HepG2 (cell line): Measurements from ENCODE around the gene PSMB2. TPM values are rescaled to one million over a fixed set of nuclear protein-coding genes. Genes with fewer than 3 reads are reported as not detected.

Source experiments
- ATAC-seq: fragments of 200-7000 bp; cut with Tn5 transposase; 3 replicates; pipeline ENCODE4 v1.9.1; 2020; ENCODE audit warnings: mild to moderate bottlenecking, moderate library complexity
- BruUV-seq: library from RNA; stranded (reverse); fragments of 400-500 nt; replicated peaks from 2 replicates; lab custom pipeline; 2021; lab: Mats Ljungman, UMichigan
- CTCF ChIA-PET: fragments of 300-600 bp; formaldehyde crosslinking; extraction: SDS; loops from one replicate; lab custom pipeline; 2021; ENCODE audit warnings: low total read pairs, inconsistent platforms, low intra/inter-chr PET ratio; lab: Yijun Ruan, JAX
- POLR2A ChIA-PET: fragments of 350-600 bp; sonication (Branson Sonifier 250); formaldehyde crosslinking; loops from one replicate; lab custom pipeline; 2020; ENCODE audit warnings: antibody characterized with exemption, inconsistent platforms; lab: Yijun Ruan, JAX
- DNase-seq: peaks from one replicate; pipeline ENCODE4 v3.0.0-alpha.2; 2015; ENCODE audit warnings: low spot score
- FAIRE-seq: peaks from 3 replicates; lab custom pipeline; 2011; peaks lifted over from hg19 to GRCh38; lab: Jason Lieb, UNC
- H2AFZ ChIP-seq: one replicate; pipeline ENCODE4 v1.6.1; 2011; ENCODE audit warnings: low read length, inconsistent platforms
- H3K27ac ChIP-seq: fragments of 300-600 bp; 3 replicates; pipeline ENCODE4 v1.8.0; 2011; ENCODE audit warnings: mixed run types, mild to moderate bottlenecking, mixed read lengths, low read length, inconsistent platforms; ENCODE audit not compliant: insufficient read depth; ENCODE audit errors: extremely low read length
- H3K27me3 ChIP-seq, 2 experiments: fragments of 200-600 bp in 1 of 2; 2 replicates in 1 of 2; 3 replicates in 1 of 2; pipeline versions ENCODE4 v1.6.0 to v1.8.0; 2011; ENCODE audit warnings: low read length in 2 of 2, mild to moderate bottlenecking in 2 of 2, moderate library complexity in 2 of 2, inconsistent platforms in 1 of 2; ENCODE audit not compliant: insufficient read depth in 2 of 2, control insufficient read depth in 1 of 2
- H3K36me3 ChIP-seq, 2 experiments: fragments of 200-600 bp in 1 of 2; replicated peaks in 1 of 2; 2 replicates in 1 of 2; 3 replicates in 1 of 2; pipeline versions ENCODE4 v1.5.1 to v1.8.0; 2011; ENCODE audit warnings: low read length in 2 of 2, inconsistent platforms in 1 of 2; ENCODE audit not compliant: insufficient read depth in 2 of 2, control insufficient read depth in 1 of 2
- H3K4me1 ChIP-seq: 2 replicates; pipeline ENCODE4 v1.5.1; 2012; ENCODE audit warnings: low read length, inconsistent platforms; ENCODE audit not compliant: insufficient read depth
- H3K4me2 ChIP-seq: 2 replicates; pipeline ENCODE4 v1.6.0; 2011; ENCODE audit warnings: low read depth, low read length, inconsistent platforms
- H3K4me3 ChIP-seq, 3 experiments: fragments of 200-600 bp in 1 of 3; sonication (generic), shearing (Covaris generic) in 1 of 3; replicated peaks in 1 of 3; 2 replicates each; pipeline ENCODE4 v1.5.1; 2011 to 2016; ENCODE audit warnings: low read length in 3 of 3, inconsistent platforms in 2 of 3, low read depth in 2 of 3, mild to moderate bottlenecking in 2 of 3, control low read depth in 1 of 3, mixed read lengths in 1 of 3; ENCODE audit not compliant: insufficient read depth in 1 of 3
- H3K79me2 ChIP-seq: one replicate; pipeline ENCODE4 v1.6.1; 2011; ENCODE audit warnings: low read length, inconsistent platforms; ENCODE audit not compliant: insufficient read depth
- H3K9ac ChIP-seq: 2 replicates; pipeline ENCODE4 v1.6.0; 2011; ENCODE audit warnings: mild to moderate bottlenecking, low read depth, low read length, inconsistent platforms; ENCODE audit not compliant: insufficient read depth
- H3K9me3 ChIP-seq: 2 replicates; pipeline ENCODE4 v1.5.1; 2012; ENCODE audit warnings: mild to moderate bottlenecking, low read length
- H4K20me1 ChIP-seq: 2 replicates; pipeline ENCODE4 v1.6.0; 2011; ENCODE audit warnings: inconsistent platforms, mild to moderate bottlenecking, low read length, moderate library complexity; ENCODE audit not compliant: insufficient read depth
- ARNTL ChIP-seq: sonication (generic); formaldehyde crosslinking; IDR thresholded peaks from 2 replicates; pipeline ENCODE4 v1.4.0; 2020; ENCODE audit warnings: mild to moderate bottlenecking, missing genetic modification reagents
- CENPT ChIP-seq: sonication (generic); formaldehyde crosslinking; IDR thresholded peaks from 2 replicates; pipeline ENCODE4 v1.8.0; 2022; ENCODE audit warnings: low read depth, mild to moderate bottlenecking, moderate library complexity, missing genetic modification reagents
- FOSL1 ChIP-seq: sonication (generic); formaldehyde crosslinking; IDR thresholded peaks from 2 replicates; pipeline ENCODE4 v1.9.0; 2021; ENCODE audit warnings: missing genetic modification reagents, borderline replicate concordance
- NKX3-1 ChIP-seq: sonication (generic); formaldehyde crosslinking; IDR thresholded peaks from 2 replicates; pipeline ENCODE4 v1.5.0; 2020; ENCODE audit warnings: missing genetic modification reagents
- POGK ChIP-seq: sonication (generic); formaldehyde crosslinking; conservative IDR thresholded peaks from 2 replicates; pipeline ENCODE4 v1.8.0; 2022; ENCODE audit warnings: mild to moderate bottlenecking, moderate library complexity, missing genetic modification reagents
- RAD21 ChIP-seq: fragments of 450-650 bp; formaldehyde crosslinking; IDR thresholded peaks from 2 replicates; pipeline ENCODE4 v1.5.0; 2020; ENCODE audit warnings: mild to moderate bottlenecking
- ZHX2 ChIP-seq, 2 experiments: sonication (generic) in 1 of 2; formaldehyde crosslinking in 1 of 2; IDR thresholded peaks; 2 replicates each; pipeline versions ENCODE4 v1.6.1 to v1.9.0; 2014 to 2022; ENCODE audit warnings: antibody characterized with exemption in 1 of 2, borderline replicate concordance in 1 of 2, inconsistent platforms in 1 of 2, low read depth in 1 of 2, missing genetic modification reagents in 1 of 2
- ZNF772 ChIP-seq: sonication (generic); formaldehyde crosslinking; IDR thresholded peaks from 2 replicates; pipeline ENCODE4 v1.5.0; 2020; ENCODE audit warnings: mild to moderate bottlenecking, missing genetic modification reagents
- ZNF773 ChIP-seq: sonication (generic); formaldehyde crosslinking; IDR thresholded peaks from 2 replicates; pipeline ENCODE4 v1.4.0; 2020; ENCODE audit warnings: missing genetic modification reagents, borderline replicate concordance
- WGBS: methylation state at CpG from one replicate; pipeline ENCODE4 v1.1.6; 2017; ENCODE audit warnings: low lambda C conversion rate; 5-methylcytosine and 5-hydroxymethylcytosine counted together
- in situ Hi-C: cut with HindIII; loops from 2 replicates; pipeline ENCODE4 v1.10.0; 2017; ENCODE audit warnings: low pct_unique_long_range_greater_than_20kb; ENCODE audit not compliant: extremely low pct_ligation_motif_present
- intact Hi-C: fragments of 100-400 bp; cut with micrococcal nuclease; formaldehyde crosslinking; loops from one replicate; pipeline ENCODE4 v1.10.0; 2022; ENCODE audit not compliant: unreplicated experiment
- polyA plus RNA-seq, 8 experiments: library from polyadenylated mRNA; depleted of rRNA in 3 of 8; stranded (reverse) in 7 of 8; unstranded in 1 of 8; fragments of >200 nt; fragmentation: Illumina TruSeq in 4 of 8; extraction: Trizol in 4 of 8; gene quantifications; 2 replicates each; pipeline versions ENCODE4 v1.2.1 to v1.2.3, GENCODE V29; 2011 to 2016; ENCODE audit warnings: low read depth in 4 of 8, missing spikeins in 1 of 8, mixed read lengths in 1 of 8; ENCODE audit not compliant: insufficient read depth in 1 of 8
- total RNA-seq, 5 experiments: library from RNA; depleted of rRNA; stranded (reverse); fragments of >200 nt; fragmentation: Illumina TruSeq; extraction: Trizol; gene quantifications; 2 replicates each; pipeline ENCODE4 v1.2.3, GENCODE V29; 2016; ENCODE audit warnings: low read depth in 1 of 5

Gene PSMB2
- total and polyA plus RNA-seq, 2 of the 13 experiments (the other 11 are each of a cell fraction or from before 2014, with no cell fraction given): 60.6 to 62.2 TPM

- intact Hi-C loops (no loop called here), in situ Hi-C loops (loop anchor here (5.0 kb wide), 1 partner anchor 149 kb away; the partner anchor contains the start of gene C1orf216)
- H3K27me3 ChIP-seq: peaks cover 0 to 10% of the 10 kb centered on the region in 2 experiments; a peak in 1 of 5 replicates
Measured at GRCh38 chr1:35567947-35568558, 73.3 kb downstream of the PSMB2 start.

GRCh38 chr1:35565742-35566133, 75.6 kb downstream of the PSMB2 start:
- Histone ChIP-seq H3K9ac (no peak overlapping the region), H3K79me2 (no peaks in the 10 kb centered on the region), H3K4me2 (no peak overlapping the region), H2AFZ (no peak overlapping the region), H4K20me1 (no peaks in the 10 kb centered on the region), H3K27me3 (no peaks in the 10 kb centered on the region), H3K4me1 (no peaks in the 10 kb centered on the region), H3K9me3 (no peaks in the 10 kb centered on the region), H3K4me3 (no peak overlapping the region), H3K36me3 (peaks cover 7 to 18% of the 10 kb centered on the region in 2 experiments; a peak in 3 of 5 replicates), H3K27ac (no peak overlapping the region)
- ChIA-PET POLR2A (interaction anchor here (0.6 kb wide), 1 partner anchor 27 kb away, joined by 3 read pairs; no protein-coding TSS in a partner anchor), CTCF (interaction anchor here (3.4 kb wide), 1 partner anchor 115 kb away, joined by 13 read pairs; no protein-coding TSS in a partner anchor)
- intact Hi-C loops: no loop called here
- DNase-seq (no peak), FAIRE-seq (no peak), ATAC-seq (no peak)
- no TSS peak for BruUV-seq
- 93% methylated on average over 3 of the region's 11 CpGs for WGBS
- in situ Hi-C loops: loop anchor here (5.0 kb wide), 1 partner anchor 152 kb away; the partner anchor contains the start of gene C1orf216
- TF ChIP-seq POGK (no peak), CENPT (CRISPR knock-in tag) (no peak), NKX3-1 (CRISPR knock-in tag) (no peak), ARNTL (CRISPR knock-in tag) (no peak), FOSL1 (CRISPR knock-in tag) (no peak), ZHX2 (IDR thresholded peaks at IDR 0.05; ENCODE audit: low read depth) (no peak), ZHX2 (CRISPR knock-in tag; IDR thresholded peaks at IDR 0.05; ENCODE audit: borderline replicate concordance) (no peak), ZNF773 (no peak)

More at GRCh38 chr1:35567947-35568558, 73.3 kb downstream of the PSMB2 start:
- CTCF ChIA-PET: interaction anchor here (1.2 to 2.2 kb wide), 4 partner anchors 78 to 206 kb away, joined by 3 to 20 read pairs (median 10); no protein-coding TSS in a partner anchor
- no peak for FAIRE-seq
- 71% methylated on average over 9 of the region's 9 CpGs for WGBS
- no peak for ATAC-seq
- Histone ChIP-seq H3K9ac (no peak overlapping the region), H3K79me2 (no peaks in the 10 kb centered on the region), H4K20me1 (no peaks in the 10 kb centered on the region), H3K4me1 (0 out of 2 replicates have a peak, but pooled peaks cover 5% of the 10 kb centered on the region), H3K36me3 (peaks cover under 1 to 5% of the 10 kb centered on the region in 2 experiments; a peak in 2 of 5 replicates), H3K9me3 (no peaks in the 10 kb centered on the region), H2AFZ (no peak overlapping the region), H3K4me3 (no peak overlapping the region), H3K27ac (no peak overlapping the region), H3K4me2 (no peak overlapping the region)
- DNase-seq: no peak
- POLR2A ChIA-PET: no interaction called here
- no TSS peak for BruUV-seq
- TF ChIP-seq RAD21 (CRISPR knock-in tag) (no peak), ZNF772 (no peak)
- TF ChIP-seq, all 625 proteins: peak for 0
